Caco-2 (cell line): ENCODE measurements around the gene NFATC1. TPM values are rescaled to one million over a fixed set of nuclear protein-coding genes. Genes with fewer than 3 reads are reported as not detected.

Experiments used
- BruUV-seq: library from RNA; stranded (reverse); fragments of 400-500 nt; replicated peaks from 2 replicates; lab custom pipeline; 2021; lab: Mats Ljungman, UMichigan
- CTCF ChIA-PET: fragments of 300-600 bp; sonication (Branson Sonifier 250); formaldehyde crosslinking; loops from one replicate; lab custom pipeline; 2022; ENCODE audit warnings: antibody characterized with exemption; lab: Charles Lee
- POLR2A ChIA-PET: fragments of 300-600 bp; sonication (Branson Sonifier 250); formaldehyde crosslinking; loops from one replicate; lab custom pipeline; 2022; ENCODE audit warnings: antibody characterized with exemption; lab: Charles Lee
- DNase-seq, 2 experiments: peaks; one replicate each; pipeline versions ENCODE4 v3.0.0 to v3.0.0-alpha.2; 2020 to 2022
- H3K27me3 ChIP-seq: replicated peaks from 2 replicates; pipeline ENCODE4 v1.6.0; 2011; ENCODE audit warnings: low read length; ENCODE audit not compliant: control insufficient read depth, insufficient read depth
- H3K36me3 ChIP-seq: 2 replicates; pipeline ENCODE4 v1.5.1; 2011; ENCODE audit warnings: low read length; ENCODE audit not compliant: control insufficient read depth, insufficient read depth
- H3K4me1 ChIP-seq: fragments of 250-450 bp; sonication (Bioruptor Pico); 2 replicates; pipeline ENCODE4 v1.5.1; 2020; ENCODE audit warnings: mild to moderate bottlenecking
- H3K4me3 ChIP-seq: 2 replicates; pipeline ENCODE4 v1.5.1; 2011; ENCODE audit warnings: low read depth, mild to moderate bottlenecking, control low read depth, low read length
- H3K9me3 ChIP-seq: fragments of 250-450 bp; sonication (Bioruptor Pico); 2 replicates; pipeline ENCODE4 v1.5.1; 2020; ENCODE audit warnings: mild to moderate bottlenecking, moderate library complexity
- H3K27ac Mint-ChIP-seq: one replicate; pipeline ENCODE4 v1.8.0; 2022; ENCODE audit warnings: mixed read lengths; ENCODE audit not compliant: unreplicated experiment
- H3K27me3 Mint-ChIP-seq: one replicate; pipeline ENCODE4 v1.8.0; 2022; ENCODE audit warnings: mixed read lengths; ENCODE audit not compliant: insufficient read depth, unreplicated experiment
- H3K36me3 Mint-ChIP-seq: one replicate; pipeline ENCODE4 v1.8.0; 2022; ENCODE audit warnings: mild to moderate bottlenecking, mixed read lengths; ENCODE audit not compliant: insufficient read depth, unreplicated experiment
- H3K4me1 Mint-ChIP-seq: one replicate; pipeline ENCODE4 v1.8.0; 2022; ENCODE audit warnings: low read depth, mixed read lengths; ENCODE audit not compliant: unreplicated experiment
- H3K4me3 Mint-ChIP-seq: one replicate; pipeline ENCODE4 v1.8.0; 2022; ENCODE audit warnings: mild to moderate bottlenecking, moderate library complexity, mixed read lengths; ENCODE audit not compliant: unreplicated experiment
- H3K9me3 Mint-ChIP-seq: one replicate; pipeline ENCODE4 v1.8.0; 2022; ENCODE audit warnings: mixed read lengths; ENCODE audit not compliant: unreplicated experiment
- intact Hi-C: fragments of 100-400 bp; cut with micrococcal nuclease; formaldehyde crosslinking; loops from one replicate; pipeline ENCODE4 v1.10.0; 2022; ENCODE audit not compliant: unreplicated experiment
- total RNA-seq: library from RNA; stranded (reverse); gene quantifications from 2 replicates; pipeline ENCODE4 v1.2.3, GENCODE V29; 2022
- TF ChIP-seq, protein P1 (sequence below), 2 experiments: fragments of 200-600 bp in 1 of 2; IDR thresholded peaks; 1 replicate in 1 of 2; 2 replicates in 1 of 2; pipeline versions ENCODE4 v1.5.1 to v1.8.0; 2011 to 2022; ENCODE audit warnings: antibody characterized with exemption in 1 of 2, control low read depth in 1 of 2, inconsistent platforms in 1 of 2, low read depth in 1 of 2, low read length in 1 of 2, mild to moderate bottlenecking in 1 of 2, moderate library complexity in 1 of 2; ENCODE audit not compliant: insufficient read depth in 1 of 2, severe bottlenecking in 1 of 2, unreplicated experiment in 1 of 2

NFATC1 gene
- total RNA-seq, 1 experiment from 2014 or later = 0.66 TPM

DNA sequence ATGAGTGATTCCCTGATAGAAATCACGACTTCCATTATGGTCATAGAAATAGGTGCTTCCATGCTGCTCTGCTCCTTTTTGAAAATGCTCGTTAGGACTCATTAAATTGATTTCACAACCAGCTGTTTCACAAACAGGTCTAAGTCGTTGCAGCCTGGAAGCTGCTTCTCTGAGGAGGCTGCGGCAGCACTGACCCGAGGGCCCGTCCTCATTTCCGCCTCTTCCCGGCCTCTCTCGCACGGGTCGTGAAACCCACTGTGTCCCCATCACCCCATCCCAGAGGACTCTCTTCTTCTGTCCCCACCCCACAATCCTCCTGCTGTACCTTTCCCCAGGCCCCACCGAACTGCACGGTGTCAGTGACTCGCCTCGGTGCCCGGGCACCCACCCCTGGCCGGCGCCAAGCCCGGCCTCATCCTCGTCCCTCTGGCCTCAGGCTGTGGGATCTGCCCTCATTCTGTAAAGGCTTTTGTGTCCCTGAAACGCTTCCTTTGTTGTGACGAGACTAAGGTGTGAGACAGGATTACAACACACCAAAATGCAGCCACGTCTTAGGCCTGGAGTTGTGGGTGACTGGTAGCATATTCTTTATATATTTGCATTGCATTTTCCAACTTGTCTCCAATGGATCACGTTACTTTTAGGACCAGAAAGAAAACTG, 171.2 kb downstream of the NFATC1 start:
- no peak overlapping the region for H3K4me3 ChIP-seq
- Mint-ChIP-seq H3K27ac (no peak overlapping the region), H3K4me3 (no peak overlapping the region), H3K9me3 (no peaks in the 10 kb centered on the region), H3K36me3 (no peaks in the 10 kb centered on the region), H3K4me1 (peaks cover 8% of the 10 kb centered on the region), H3K27me3 (peaks cover 4% of the 10 kb centered on the region)
- TF ChIP-seq, protein P1, sequence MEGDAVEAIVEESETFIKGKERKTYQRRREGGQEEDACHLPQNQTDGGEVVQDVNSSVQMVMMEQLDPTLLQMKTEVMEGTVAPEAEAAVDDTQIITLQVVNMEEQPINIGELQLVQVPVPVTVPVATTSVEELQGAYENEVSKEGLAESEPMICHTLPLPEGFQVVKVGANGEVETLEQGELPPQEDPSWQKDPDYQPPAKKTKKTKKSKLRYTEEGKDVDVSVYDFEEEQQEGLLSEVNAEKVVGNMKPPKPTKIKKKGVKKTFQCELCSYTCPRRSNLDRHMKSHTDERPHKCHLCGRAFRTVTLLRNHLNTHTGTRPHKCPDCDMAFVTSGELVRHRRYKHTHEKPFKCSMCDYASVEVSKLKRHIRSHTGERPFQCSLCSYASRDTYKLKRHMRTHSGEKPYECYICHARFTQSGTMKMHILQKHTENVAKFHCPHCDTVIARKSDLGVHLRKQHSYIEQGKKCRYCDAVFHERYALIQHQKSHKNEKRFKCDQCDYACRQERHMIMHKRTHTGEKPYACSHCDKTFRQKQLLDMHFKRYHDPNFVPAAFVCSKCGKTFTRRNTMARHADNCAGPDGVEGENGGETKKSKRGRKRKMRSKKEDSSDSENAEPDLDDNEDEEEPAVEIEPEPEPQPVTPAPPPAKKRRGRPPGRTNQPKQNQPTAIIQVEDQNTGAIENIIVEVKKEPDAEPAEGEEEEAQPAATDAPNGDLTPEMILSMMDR (IDR thresholded peaks at IDR 0.05; ENCODE audit: insufficient read depth in 1 of 2, low read depth in 1 of 2, low read length in 1 of 2, severe bottlenecking in 1 of 2, unreplicated experiment in 1 of 2) = no peak
- intact Hi-C loops = no loop called here
- no TSS peak for BruUV-seq
- ChIA-PET POLR2A (no interaction called here), CTCF (no interaction called here)
- DNase-seq = no peak
- H3K27me3 ChIP-seq = no peaks in the 10 kb centered on the region
- no peaks in the 10 kb centered on the region for H3K4me1 ChIP-seq
- no peaks in the 10 kb centered on the region for H3K9me3 ChIP-seq
- no peaks in the 10 kb centered on the region for H3K36me3 ChIP-seq

DNA sequence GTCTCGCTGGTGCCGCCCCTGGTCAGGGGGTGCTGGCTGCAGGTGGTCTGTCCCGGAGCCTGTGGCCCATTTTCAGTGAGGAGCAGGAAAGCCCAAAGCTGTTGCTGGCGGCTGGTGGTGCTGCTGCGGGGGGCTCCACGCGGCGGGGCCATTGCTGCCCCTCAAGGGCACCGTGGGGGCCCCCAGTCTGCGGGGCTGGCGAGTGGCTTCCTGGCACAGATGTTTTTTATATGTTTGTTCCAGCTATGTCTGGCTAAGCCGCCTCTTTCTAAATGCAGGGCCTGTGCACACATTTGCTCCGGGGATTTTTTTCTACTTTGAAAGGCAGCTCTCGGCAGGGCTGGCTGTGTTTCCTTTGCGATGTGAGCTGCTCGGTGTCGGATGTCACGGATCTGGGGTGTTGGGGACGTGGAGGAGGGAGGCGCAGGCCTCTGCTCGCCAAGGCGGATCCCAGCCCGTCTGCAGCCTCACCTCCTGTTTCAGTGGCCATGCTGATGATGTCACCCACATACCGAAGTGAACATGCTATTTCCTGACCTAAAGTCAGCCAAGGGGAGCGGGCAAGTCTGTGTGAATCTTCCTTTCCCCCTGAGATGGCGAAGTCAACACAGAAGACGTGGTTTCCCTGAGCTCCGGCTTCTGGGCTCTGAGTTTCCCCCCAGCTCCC, 171.9 kb downstream of the NFATC1 start:
- ChIA-PET POLR2A (no interaction called here), CTCF (no interaction called here)
- no peaks in the 10 kb centered on the region for H3K36me3 Mint-ChIP-seq
- H3K4me3 Mint-ChIP-seq = no peak overlapping the region
- Histone ChIP-seq H3K4me3 (no peak overlapping the region), H3K36me3 (no peaks in the 10 kb centered on the region), H3K4me1 (no peaks in the 10 kb centered on the region), H3K27me3 (no peaks in the 10 kb centered on the region), H3K9me3 (no peaks in the 10 kb centered on the region)
- TF ChIP-seq, protein P1 (IDR thresholded peaks at IDR 0.05; ENCODE audit: insufficient read depth in 1 of 2, low read depth in 1 of 2, low read length in 1 of 2, severe bottlenecking in 1 of 2, unreplicated experiment in 1 of 2) = no peak
- H3K27ac Mint-ChIP-seq = no peak overlapping the region
- peaks cover 8% of the 10 kb centered on the region for H3K4me1 Mint-ChIP-seq
- peaks cover 4% of the 10 kb centered on the region for H3K27me3 Mint-ChIP-seq
- intact Hi-C loops = no loop called here
- BruUV-seq = no TSS peak
- DNase-seq = no peak
- no peaks in the 10 kb centered on the region for H3K9me3 Mint-ChIP-seq

DNA sequence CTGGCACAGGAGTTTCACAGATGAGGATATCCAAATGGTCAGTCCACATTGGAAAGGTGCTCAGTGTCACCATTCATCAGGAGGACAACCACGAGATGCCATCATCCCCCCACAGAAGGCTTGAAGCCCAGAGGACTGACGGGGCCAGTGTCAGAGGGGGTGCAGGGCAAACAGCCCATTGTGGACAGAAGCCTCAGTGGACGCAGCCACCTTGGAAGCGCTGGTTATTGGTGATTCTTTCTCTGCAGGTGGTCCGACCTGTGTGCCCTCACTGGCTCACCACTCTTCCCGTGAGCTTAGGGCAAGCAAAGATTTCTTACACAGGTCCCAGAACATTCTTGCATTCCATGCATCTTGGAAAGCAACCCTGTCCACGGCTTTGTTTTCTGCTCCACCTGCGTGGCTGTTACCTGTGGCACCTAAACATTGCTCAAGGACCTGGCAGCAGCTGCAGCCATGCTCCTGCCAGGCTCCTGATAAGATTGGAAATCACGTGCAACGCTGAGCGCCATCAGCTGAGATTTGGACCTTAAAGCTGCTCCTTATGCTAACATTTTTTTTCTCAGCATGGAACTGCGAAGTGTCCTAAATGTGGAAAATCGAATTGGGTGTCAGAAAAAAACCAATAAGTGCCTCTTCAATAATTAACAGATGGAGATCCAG, 172.9 kb downstream of the NFATC1 start:
- Histone ChIP-seq H3K27me3 (no peaks in the 10 kb centered on the region), H3K36me3 (no peaks in the 10 kb centered on the region), H3K4me3 (no peak overlapping the region), H3K4me1 (no peaks in the 10 kb centered on the region), H3K9me3 (no peaks in the 10 kb centered on the region)
- no peak for DNase-seq
- H3K27me3 Mint-ChIP-seq = peaks cover 4% of the 10 kb centered on the region
- ChIA-PET POLR2A (no interaction called here), CTCF (no interaction called here)
- H3K27ac Mint-ChIP-seq = no peak overlapping the region
- no TSS peak for BruUV-seq
- TF ChIP-seq, protein P1 (IDR thresholded peaks at IDR 0.05; ENCODE audit: insufficient read depth in 1 of 2, low read depth in 1 of 2, low read length in 1 of 2, severe bottlenecking in 1 of 2, unreplicated experiment in 1 of 2) = no peak
- intact Hi-C loops = no loop called here
- no peaks in the 10 kb centered on the region for H3K9me3 Mint-ChIP-seq
- H3K4me1 Mint-ChIP-seq = peaks cover 8% of the 10 kb centered on the region
- no peaks in the 10 kb centered on the region for H3K36me3 Mint-ChIP-seq
- H3K4me3 Mint-ChIP-seq = no peak overlapping the region
